HepG2 (cell line): ENCODE data around the gene DTNB. TPM values are rescaled to one million over a fixed set of nuclear protein-coding genes. Genes with fewer than 3 reads are reported as not detected.

ENCODE experiments used
- ADNP ChIP-seq: sonication (generic); formaldehyde crosslinking; IDR thresholded peaks from 2 replicates; pipeline ENCODE4 v1.4.0; 2020; ENCODE audit warnings: missing genetic modification reagents
- KLF6 ChIP-seq: IDR thresholded peaks from 2 replicates; pipeline ENCODE4 v1.8.0; 2016; ENCODE audit warnings: missing biosample characterization, missing genetic modification reagents
- KMT2A ChIP-seq: sonication (generic); formaldehyde crosslinking; IDR thresholded peaks from 2 replicates; pipeline ENCODE4 v1.4.0; 2020; ENCODE audit warnings: missing genetic modification reagents
- MAFK ChIP-seq, 2 experiments: IDR thresholded peaks in 1 of 2; conservative IDR thresholded peaks in 1 of 2; 2 replicates each; pipeline ENCODE4 v1.6.1; 2011; ENCODE audit warnings: improper control_type of control experiment in 2 of 2, low read length in 2 of 2
- MYC ChIP-seq: sonication (generic); formaldehyde crosslinking; IDR thresholded peaks from 2 replicates; pipeline ENCODE4 v1.9.0; 2021; ENCODE audit warnings: missing genetic modification reagents, borderline replicate concordance
- NFAT5 ChIP-seq: sonication (generic); formaldehyde crosslinking; IDR thresholded peaks from 2 replicates; pipeline ENCODE4 v1.4.0; 2020; ENCODE audit warnings: missing genetic modification reagents
- NFIC ChIP-seq: IDR thresholded peaks from 2 replicates; pipeline ENCODE4 v1.6.1; 2012; ENCODE audit warnings: mild to moderate bottlenecking, low read length, inconsistent platforms
- PAF1 ChIP-seq: IDR thresholded peaks from 2 replicates; pipeline ENCODE4 v1.6.1; 2016; ENCODE audit warnings: missing genetic modification reagents, missing compliant biosample characterization
- PRPF4 ChIP-seq: fragments of 200-400 bp; formaldehyde crosslinking; IDR thresholded peaks from 2 replicates; pipeline ENCODE4 v1.6.1; 2016; ENCODE audit warnings: low read length, low read depth; ENCODE audit not compliant: poor library complexity, severe bottlenecking
- SAP130 ChIP-seq: IDR thresholded peaks from 2 replicates; pipeline ENCODE4 v1.6.1; 2016; ENCODE audit warnings: low read depth
- SKI ChIP-seq: fragments of 450-650 bp; IDR thresholded peaks from one replicate; pipeline ENCODE4 v1.6.1; 2018; ENCODE audit warnings: mild to moderate bottlenecking; ENCODE audit not compliant: partially characterized antibody
- STAT6 ChIP-seq: sonication (generic); formaldehyde crosslinking; IDR thresholded peaks from 2 replicates; pipeline ENCODE4 v1.4.0; 2020; ENCODE audit warnings: missing genetic modification reagents, mild to moderate bottlenecking, borderline replicate concordance
- ZBTB33 ChIP-seq: sonication (generic); formaldehyde crosslinking; IDR thresholded peaks from 2 replicates; pipeline ENCODE4 v1.4.0; 2020; ENCODE audit warnings: missing genetic modification reagents
- ZNF205 ChIP-seq: IDR thresholded peaks from 2 replicates; pipeline ENCODE4 v1.6.1; 2018; ENCODE audit warnings: missing biosample characterization, missing genetic modification reagents
- ZNF235 ChIP-seq: sonication (generic); formaldehyde crosslinking; IDR thresholded peaks from 2 replicates; pipeline ENCODE4 v1.8.1; 2023; ENCODE audit warnings: mild to moderate bottlenecking, missing genetic modification reagents, borderline replicate concordance
- ZNF431 ChIP-seq: sonication (generic); formaldehyde crosslinking; IDR thresholded peaks from 2 replicates; pipeline ENCODE4 v1.9.0; 2022; ENCODE audit warnings: missing genetic modification reagents, low read depth, mild to moderate bottlenecking, borderline replicate concordance
- ZNF503 ChIP-seq: sonication (generic); formaldehyde crosslinking; IDR thresholded peaks from 2 replicates; pipeline ENCODE4 v1.4.0; 2020; ENCODE audit warnings: missing genetic modification reagents
- ZNF543 ChIP-seq: sonication (generic); formaldehyde crosslinking; IDR thresholded peaks from 2 replicates; pipeline ENCODE4 v1.4.0; 2020; ENCODE audit warnings: mild to moderate bottlenecking, missing genetic modification reagents
- ZNF761 ChIP-seq: sonication (generic); formaldehyde crosslinking; conservative IDR thresholded peaks from 2 replicates; pipeline ENCODE4 v1.4.0; 2020; ENCODE audit warnings: mild to moderate bottlenecking, missing genetic modification reagents
- polyA plus RNA-seq, 8 experiments: library from polyadenylated mRNA; depleted of rRNA in 3 of 8; stranded (reverse) in 7 of 8; unstranded in 1 of 8; fragments of >200 nt; fragmentation: Illumina TruSeq in 4 of 8; extraction: Trizol in 4 of 8; gene quantifications; 2 replicates each; pipeline versions ENCODE4 v1.2.1 to v1.2.3, GENCODE V29; 2011 to 2016; ENCODE audit warnings: low read depth in 4 of 8, missing spikeins in 1 of 8, mixed read lengths in 1 of 8; ENCODE audit not compliant: insufficient read depth in 1 of 8
- total RNA-seq, 5 experiments: library from RNA; depleted of rRNA; stranded (reverse); fragments of >200 nt; fragmentation: Illumina TruSeq; extraction: Trizol; gene quantifications; 2 replicates each; pipeline ENCODE4 v1.2.3, GENCODE V29; 2016; ENCODE audit warnings: low read depth in 1 of 5

The DTNB gene
- total and polyA plus RNA-seq, 2 of the 13 experiments (the other 11 are each of a cell fraction or from before 2014, with no cell fraction given), result 14.4 to 23.9 TPM

- TF ChIP-seq NFAT5 (CRISPR knock-in tag) (0 out of 2 replicates have a peak, but pooled peaks have one; percentile 49), PAF1 (CRISPR knock-in tag) (no peak), SKI (peak; percentile 15), MAFK (conservative IDR thresholded peaks at IDR 0.05 in 1 of 2, IDR thresholded peaks at IDR 0.05 in 1 of 2; ENCODE audit: low read length in 2 of 2) (peak; percentile 94 to 99), ZNF205 (0 out of 2 replicates have a peak, but pooled peaks have one; percentile 27), ZNF235 (CRISPR knock-in tag) (no peak), MYC (CRISPR knock-in tag) (peak; percentile 59; the same call in 1 of the 2 replicates), ZBTB33 (peak; percentile 50; the same call in 1 of the 2 replicates), KLF6 (CRISPR knock-in tag) (0 out of 2 replicates have a peak, but pooled peaks have one; percentile 56), PRPF4 (no peak), ZNF543 (CRISPR knock-in tag) (0 out of 2 replicates have a peak, but pooled peaks have one; percentile 39), ZNF761 (CRISPR knock-in tag) (peak; percentile 79; the same call in 1 of the 2 replicates), ZNF431 (CRISPR knock-in tag) (no peak), NFIC (no peak), SAP130 (CRISPR knock-in tag) (peak; percentile 78), STAT6 (CRISPR knock-in tag) (peak; percentile 46; the same call in 1 of the 2 replicates), KMT2A (peak; percentile 47; the same call in 1 of the 2 replicates), ADNP (no peak; the same call in 1 of the 2 replicates), ZNF503 (0 out of 2 replicates have a peak, but pooled peaks have one; percentile 44)
Measured at GRCh38 chr2:25362049-25362433, 311.3 kb downstream of the DTNB start (continued).
